Measurements from ENCODE around the gene KIF21A. TPM values are rescaled to one million over a fixed set of nuclear protein-coding genes. Genes with fewer than 3 reads are reported as not detected.

Gene KIF21A
- total and polyA plus RNA-seq, 2 donors (not counting 3 experiments of a cell fraction or from before 2014, with no cell fraction given), result 1.8 to 10.1 TPM

DNA sequence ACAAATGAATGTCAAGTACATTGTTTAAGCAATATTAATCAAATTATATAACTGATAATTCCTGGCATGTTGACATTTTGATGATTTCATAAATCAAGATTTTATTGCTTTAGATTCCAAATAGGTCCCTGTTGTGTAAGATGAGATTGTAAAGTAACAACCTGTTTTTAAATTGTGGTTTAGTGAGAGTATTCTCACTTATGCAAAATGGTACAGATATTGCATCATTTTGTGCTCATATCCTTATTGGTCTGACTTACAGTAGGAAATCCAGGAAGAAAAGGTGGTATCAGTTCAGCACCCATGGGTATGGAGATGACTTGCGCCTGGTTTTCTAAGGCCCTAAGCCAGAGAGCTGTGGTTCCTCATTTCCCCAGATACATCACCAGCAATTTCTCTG is 165.5 kb downstream of the KIF21A start:
- H4K20me1 ChIP-seq (replicated peaks; ENCODE audit: control insufficient read depth, extremely low read depth, insufficient read depth, low read length), result no peaks in the 10 kb centered on the region
- no peaks in the 10 kb centered on the region for H3K4me1 ChIP-seq (ENCODE audit: control insufficient read depth, extremely low read depth, insufficient read depth, low read length)
- H3K9ac ChIP-seq (replicated peaks; ENCODE audit: extremely low read depth, insufficient read depth, low read length), result no peak overlapping the region
- no peaks in the 10 kb centered on the region for H3K36me3 ChIP-seq (ENCODE audit: control insufficient read depth in 2 of 2, extremely low read depth in 1 of 2, insufficient read depth in 2 of 2, low read length in 2 of 2)
- no peak overlapping the region for H2AFZ ChIP-seq (ENCODE audit: low read depth, low read length)
- intact Hi-C loops (cut with micrococcal nuclease), result no loop called here
- no peak overlapping the region for H3K27ac ChIP-seq (ENCODE audit: insufficient read depth, low read depth, low read length)
- TF ChIP-seq POLR2A (IDR thresholded peaks at IDR 0.05; ENCODE audit: low read depth, low read length) (no peak), POLR2AphosphoS5 (IDR thresholded peaks at IDR 0.05; ENCODE audit: insufficient read depth, low read depth, low read length) (no peak), EZH2 (IDR thresholded peaks at IDR 0.05; ENCODE audit: borderline replicate concordance, low read depth, low read length, severe bottlenecking) (no peak), JUN (IDR thresholded peaks at IDR 0.05; ENCODE audit: borderline replicate concordance, insufficient read depth, insufficient read length, low read depth) (no peak), MYC (IDR thresholded peaks at IDR 0.05; ENCODE audit: low read depth, low read length) (no peak), GATA2 (IDR thresholded peaks at IDR 0.05; ENCODE audit: insufficient read depth, insufficient read length, low read depth, low read length) (no peak), FOS (IDR thresholded peaks at IDR 0.05; ENCODE audit: borderline replicate concordance, insufficient read depth, low read length) (no peak)
- TF ChIP-seq, protein P1, sequence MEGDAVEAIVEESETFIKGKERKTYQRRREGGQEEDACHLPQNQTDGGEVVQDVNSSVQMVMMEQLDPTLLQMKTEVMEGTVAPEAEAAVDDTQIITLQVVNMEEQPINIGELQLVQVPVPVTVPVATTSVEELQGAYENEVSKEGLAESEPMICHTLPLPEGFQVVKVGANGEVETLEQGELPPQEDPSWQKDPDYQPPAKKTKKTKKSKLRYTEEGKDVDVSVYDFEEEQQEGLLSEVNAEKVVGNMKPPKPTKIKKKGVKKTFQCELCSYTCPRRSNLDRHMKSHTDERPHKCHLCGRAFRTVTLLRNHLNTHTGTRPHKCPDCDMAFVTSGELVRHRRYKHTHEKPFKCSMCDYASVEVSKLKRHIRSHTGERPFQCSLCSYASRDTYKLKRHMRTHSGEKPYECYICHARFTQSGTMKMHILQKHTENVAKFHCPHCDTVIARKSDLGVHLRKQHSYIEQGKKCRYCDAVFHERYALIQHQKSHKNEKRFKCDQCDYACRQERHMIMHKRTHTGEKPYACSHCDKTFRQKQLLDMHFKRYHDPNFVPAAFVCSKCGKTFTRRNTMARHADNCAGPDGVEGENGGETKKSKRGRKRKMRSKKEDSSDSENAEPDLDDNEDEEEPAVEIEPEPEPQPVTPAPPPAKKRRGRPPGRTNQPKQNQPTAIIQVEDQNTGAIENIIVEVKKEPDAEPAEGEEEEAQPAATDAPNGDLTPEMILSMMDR (IDR thresholded peaks at IDR 0.05; ENCODE audit: extremely low read depth in 1 of 2, insufficient read depth in 1 of 2, low read depth in 1 of 2, low read length in 2 of 2), result no peak
- TF ChIP-seq, protein P2, sequence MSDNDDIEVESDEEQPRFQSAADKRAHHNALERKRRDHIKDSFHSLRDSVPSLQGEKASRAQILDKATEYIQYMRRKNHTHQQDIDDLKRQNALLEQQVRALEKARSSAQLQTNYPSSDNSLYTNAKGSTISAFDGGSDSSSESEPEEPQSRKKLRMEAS (IDR thresholded peaks at IDR 0.05; ENCODE audit: insufficient read depth, insufficient read length), result no peak
- dilution Hi-C loops (cut with MboI; ENCODE audit: extremely low pct_ligation_motif_present, low sequenced_read_pairs), result no loop called here
- ChIA-PET CTCF (interaction anchor here (1.7 to 2.0 kb wide), 2 partner anchors 15 to 356 kb away, joined by 3 to 14 read pairs; no protein-coding TSS in a partner anchor), POLR2A (no interaction called here)
- no peaks in the 10 kb centered on the region for H3K9me3 ChIP-seq (replicated peaks; ENCODE audit: control insufficient read depth, insufficient read depth, low read length)
- no peaks in the 10 kb centered on the region for H3K9me1 ChIP-seq (replicated peaks; ENCODE audit: control insufficient read depth, extremely low read depth, insufficient read depth, low read length)
- H3K79me2 ChIP-seq (ENCODE audit: control insufficient read depth, insufficient read depth, low read length), result no peaks in the 10 kb centered on the region
- no peak overlapping the region for H3K4me3 ChIP-seq (replicated peaks in 1 of 3; ENCODE audit: insufficient read depth in 1 of 3, low read depth in 1 of 3, low read length in 3 of 3)
- no TSS peak for BruUV-seq (replicated peaks)
- no peak overlapping the region for H3K4me2 ChIP-seq (ENCODE audit: insufficient read depth, low read length)
- FAIRE-seq (no peak), DNase-seq (ENCODE audit: low read depth, low spot score) (no peak)
- peaks cover 3 to 4% of the 10 kb centered on the region in 2 experiments for H3K27me3 ChIP-seq (ENCODE audit: control insufficient read depth in 2 of 2, insufficient read depth in 2 of 2, low read length in 2 of 2)

Measured in endothelial cell of umbilical vein (primary cell).